Psoas muscle (tissue), 8 donors: Measurements from ENCODE around the gene EGFLAM. TPM values are rescaled to one million over a fixed set of nuclear protein-coding genes. Genes with fewer than 3 reads are reported as not detected.

Source experiments
- ATAC-seq, 4 donors: fragments of 200-7000 bp; cut with Tn5 transposase; one replicate each; pipeline ENCODE4 v1.9.1; 2020; ENCODE audit warnings: moderate library complexity in 3 of 4, mild to moderate bottlenecking in 2 of 4
- DNase-seq, 2 donors: peaks; one replicate each; pipeline ENCODE4 v3.0.0-alpha.2; 2020
- H3K27ac ChIP-seq: fragments of 200-600 bp; one replicate; pipeline ENCODE4 v1.8.0; 2022
- H3K27me3 ChIP-seq, 3 donors: fragments of 200-600 bp in 1 of 3; one replicate each; pipeline versions ENCODE4 v1.6.1 to v1.8.0; 2013 to 2022; ENCODE audit warnings: low read length in 2 of 3, mild to moderate bottlenecking in 2 of 3, moderate library complexity in 1 of 3; ENCODE audit not compliant: insufficient read depth in 3 of 3
- H3K36me3 ChIP-seq, 2 donors: fragments of 200-600 bp in 1 of 2; one replicate each; pipeline versions ENCODE4 v1.6.1 to v1.8.0; 2013 to 2022; ENCODE audit warnings: low read depth in 1 of 2, mild to moderate bottlenecking in 1 of 2, moderate library complexity in 1 of 2; ENCODE audit not compliant: insufficient read depth in 1 of 2
- H3K4me1 ChIP-seq: fragments of 200-600 bp; one replicate; pipeline ENCODE4 v1.8.0; 2022
- H3K4me3 ChIP-seq: fragments of 200-600 bp; one replicate; pipeline ENCODE4 v1.8.0; 2022; ENCODE audit warnings: mild to moderate bottlenecking
- H3K9me3 ChIP-seq: fragments of 200-600 bp; one replicate; pipeline ENCODE4 v1.8.0; 2022
- CTCF ChIP-seq: fragments of 200-600 bp; IDR thresholded peaks from one replicate; pipeline ENCODE4 v1.8.0; 2022; ENCODE audit warnings: antibody characterized with exemption
- WGBS, 3 donors: extraction: QIAGEN DNeasy Blood & Tissue Kit; methylation state at CpG; one replicate each; pipeline versions ENCODE4 v1.1.6 to v1.1.7; 2013; 5-methylcytosine and 5-hydroxymethylcytosine counted together
- intact Hi-C, 2 donors: fragments of 100-400 bp; cut with DNase I; formaldehyde crosslinking; loops; one replicate each; pipeline versions ENCODE4 v1.11.0 to v1.14.2; 2022
- polyA plus RNA-seq, 3 donors: library from polyadenylated mRNA; stranded (reverse); fragments of 200-250 nt; gene quantifications; one replicate each; pipeline ENCODE4 v1.2.3, GENCODE V29; 2013
- total RNA-seq, 4 donors: library from RNA; stranded (reverse); fragmentation: NEBNext Ultra II Directional in 2 of 4; extraction: Animal tissue kit (Norgen Biotek cat#: 25700) in 2 of 4; gene quantifications; one replicate each; pipeline versions ENCODE4 v1.2.1 to v1.2.4, GENCODE V29; 2021 to 2023
- donor health status: healthy with polysubstance abuse.
- donor health status: DM: no; HTN: no; CAD: no; lungs with moderate emphysema.
- donor health status: Bipolar disorder and iron deficiency.
- donor health status: healthy.
- donor health status: DM: yes; HTN: yes; CAD: no.
- donor health status: DM: no; HTN: no; CAD: no.
- donor health status: DM: no; HTN: no; CAD: no.
- donor health status: DM: yes; HTN: yes; CAD: no.

EGFLAM gene
- total and polyA plus RNA-seq, 7 donors = 16.0 to 53.8 (median 35.3) TPM

GRCh38 chr5:38422622-38423021, 164.3 kb downstream of the EGFLAM start:
- ATAC-seq = no peak
- Histone ChIP-seq H3K4me1 (peaks cover 11% of the 10 kb centered on the region), H3K36me3 (no peaks in the 10 kb centered on the region), H3K27ac (no peak overlapping the region), H3K27me3 (no peaks in the 10 kb centered on the region), H3K4me3 (no peak overlapping the region), H3K9me3 (no peaks in the 10 kb centered on the region)
- intact Hi-C loops = loop anchor here in 1 of 2 donors (5.0 to 10.0 kb wide), 2 partner anchors 385 to 502 kb away; no protein-coding TSS in a partner anchor
- WGBS, 3 donors = 72 to 88% (median 88%) methylated on average over 1 of the region's 1 CpG
- no peak for TF ChIP-seq CTCF
- DNase-seq = no peak

- no peak overlapping the region for H3K4me3 ChIP-seq
- H3K36me3 ChIP-seq = no peaks in the 10 kb centered on the region
- H3K4me1 ChIP-seq = peaks cover 11% of the 10 kb centered on the region
- ATAC-seq = no peak
- H3K27me3 ChIP-seq = no peaks in the 10 kb centered on the region
- DNase-seq = no peak
- 70 to 79% (median 74%) methylated on average over 5 of the region's 5 CpGs for WGBS, 3 donors
- no peaks in the 10 kb centered on the region for H3K9me3 ChIP-seq
- no peak overlapping the region for H3K27ac ChIP-seq
- no peak for TF ChIP-seq CTCF
- intact Hi-C loops = loop anchor here in 1 of 2 donors (5.0 to 10.0 kb wide), 2 partner anchors 384 to 501 kb away; no protein-coding TSS in a partner anchor
Measured at GRCh38 chr5:38423276-38424147, 165.2 kb downstream of the EGFLAM start.

GRCh38 chr5:38424148-38425060, 166.0 kb downstream of the EGFLAM start:
- no peaks in the 10 kb centered on the region for H3K9me3 ChIP-seq
- no peak overlapping the region for H3K4me3 ChIP-seq
- DNase-seq = no peak
- 71 to 88% (median 77%) methylated on average over 4 of the region's 4 CpGs for WGBS, 3 donors
- no peak overlapping the region for H3K27ac ChIP-seq
- no peaks in the 10 kb centered on the region for H3K36me3 ChIP-seq
- no peak for ATAC-seq
- intact Hi-C loops = loop anchor here in 1 of 2 donors (5.0 to 10.0 kb wide), 2 partner anchors 383 to 500 kb away; no protein-coding TSS in a partner anchor
- TF ChIP-seq CTCF = no peak
- H3K4me1 ChIP-seq = peaks cover 11% of the 10 kb centered on the region
- H3K27me3 ChIP-seq = no peaks in the 10 kb centered on the region

DNA sequence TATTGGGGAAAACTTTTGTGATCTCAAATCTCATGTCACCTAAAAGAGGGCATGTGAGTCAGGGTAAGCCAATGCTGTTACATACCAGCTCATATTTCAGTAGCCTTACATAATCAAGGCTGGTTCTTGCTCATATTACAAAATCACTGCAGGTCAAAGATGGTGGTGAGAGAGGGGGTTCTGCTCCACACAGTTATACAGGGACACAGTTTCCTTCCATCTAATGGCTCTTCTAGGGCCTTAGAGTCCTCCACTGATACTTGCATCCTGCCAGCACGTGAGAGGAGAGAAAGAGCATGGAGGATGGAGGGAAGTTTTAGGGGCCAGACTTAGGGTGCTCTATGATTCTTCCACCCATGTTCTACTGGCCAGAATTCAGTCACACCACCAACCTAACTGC, 168.1 kb downstream of the EGFLAM start:
- whole genome bisulfite sequencing, 3 donors = 75 to 79% (median 79%) methylated on average over 1 of the region's 1 CpG
- DNase-seq = no peak
- no peaks in the 10 kb centered on the region for H3K9me3 ChIP-seq
- intact Hi-C loops = loop anchor here in 1 of 2 donors (10.0 kb wide), 1 partner anchor 498 kb away; no protein-coding TSS in a partner anchor
- no peak overlapping the region for H3K27ac ChIP-seq
- no peak for TF ChIP-seq CTCF
- peaks cover 11% of the 10 kb centered on the region for H3K4me1 ChIP-seq
- H3K27me3 ChIP-seq = no peaks in the 10 kb centered on the region
- no peak overlapping the region for H3K4me3 ChIP-seq
- ATAC-seq = peak; percentile 54 to 82 (median 72)
- H3K36me3 ChIP-seq = no peaks in the 10 kb centered on the region
